K562 (cell line): ENCODE data around the gene MEAF6. TPM values are rescaled to one million over a fixed set of nuclear protein-coding genes. Genes with fewer than 3 reads are reported as not detected.
A peak's percentile ranks its signal among the peaks of the same experiment; 100 is the strongest.

Experiments
- ATF6 ChIP-seq: sonication (generic); formaldehyde crosslinking; IDR thresholded peaks from 2 replicates; pipeline ENCODE4 v1.4.0; 2020; ENCODE audit warnings: mild to moderate bottlenecking, missing genetic modification reagents
- CREB5 ChIP-seq: fragments of 250-450 bp; sonication (Bioruptor Pico); IDR thresholded peaks from 2 replicates; pipeline ENCODE4 v1.5.0; 2020; ENCODE audit warnings: mild to moderate bottlenecking
- CTBP1 ChIP-seq: fragments of 450-650 bp; IDR thresholded peaks from 2 replicates; pipeline ENCODE4 v1.6.1; 2016; ENCODE audit warnings: borderline replicate concordance
- DIDO1 ChIP-seq: fragments of 450-650 bp; IDR thresholded peaks from 2 replicates; pipeline ENCODE4 v1.6.1; 2016; ENCODE audit warnings: low read depth, missing biosample characterization, missing genetic modification characterization
- ETV1 ChIP-seq: fragments of 450-650 bp; conservative IDR thresholded peaks from 2 replicates; pipeline ENCODE4 v1.6.1; 2016; ENCODE audit warnings: missing genetic modification characterization, control low read depth, low read depth, missing compliant biosample characterization
- FIP1L1 ChIP-seq: fragments of 200-400 bp; formaldehyde crosslinking; IDR thresholded peaks from 2 replicates; pipeline ENCODE4 v1.6.1; 2018; ENCODE audit warnings: mild to moderate bottlenecking, low read depth, low read length; ENCODE audit not compliant: poor library complexity, severe bottlenecking
- HEY1 ChIP-seq: fragments of 250-450 bp; sonication (Bioruptor Pico); IDR thresholded peaks from 2 replicates; pipeline ENCODE4 v1.5.0; 2020; ENCODE audit warnings: mild to moderate bottlenecking, moderate library complexity, borderline replicate concordance
- HNRNPLL ChIP-seq: fragments of 200-400 bp; formaldehyde crosslinking; IDR thresholded peaks from 2 replicates; pipeline ENCODE4 v1.6.1; 2017; ENCODE audit warnings: low read length, low read depth, mild to moderate bottlenecking; ENCODE audit not compliant: poor library complexity, severe bottlenecking
- KDM1A ChIP-seq, 2 experiments: fragments of 450-650 bp; IDR thresholded peaks; 2 replicates each; pipeline ENCODE4 v1.6.1; 2016; ENCODE audit warnings: mild to moderate bottlenecking in 2 of 2
- MCM3 ChIP-seq: fragments of 450-650 bp; IDR thresholded peaks from 2 replicates; pipeline ENCODE4 v1.6.1; 2016
- MXI1 ChIP-seq: IDR thresholded peaks from 2 replicates; pipeline ENCODE4 v1.6.1; 2011; ENCODE audit warnings: low read depth, mild to moderate bottlenecking, improper control_type of control experiment, low read length
- MYNN ChIP-seq, 2 experiments: sonication (generic); formaldehyde crosslinking in 1 of 2; IDR thresholded peaks; 2 replicates each; pipeline versions ENCODE4 v1.5.0 to v1.6.1; 2016 to 2020; ENCODE audit warnings: antibody characterized with exemption in 1 of 2, missing genetic modification reagents in 1 of 2
- SMAD4 ChIP-seq: fragments of 250-450 bp; sonication (Bioruptor Pico); conservative IDR thresholded peaks from 2 replicates; pipeline ENCODE4 v1.8.0; 2021; ENCODE audit warnings: inconsistent platforms, mild to moderate bottlenecking, moderate library complexity
- ZBTB33 ChIP-seq: sonication (generic); formaldehyde crosslinking; IDR thresholded peaks from 2 replicates; pipeline ENCODE4 v1.8.1; 2023; ENCODE audit warnings: mild to moderate bottlenecking, missing genetic modification reagents
- ZBTB5 ChIP-seq: fragments of 450-650 bp; IDR thresholded peaks from 2 replicates; pipeline ENCODE4 v1.6.1; 2017; ENCODE audit warnings: antibody characterized with exemption
- ZFP36 ChIP-seq: fragments of 150-350 bp; IDR thresholded peaks from 2 replicates; pipeline ENCODE4 v1.6.1; 2018; ENCODE audit warnings: low read length, low read depth; ENCODE audit not compliant: partially characterized antibody
- ZNF395 ChIP-seq: fragments of 200-800 bp; sonication (Bioruptor generic); IDR thresholded peaks from 2 replicates; pipeline ENCODE4 v1.6.1; 2017; ENCODE audit warnings: missing genetic modification characterization, missing compliant biosample characterization
- ZNF644 ChIP-seq: fragments of 200-800 bp; sonication (Bioruptor generic); IDR thresholded peaks from 2 replicates; pipeline ENCODE4 v1.6.1; 2016; ENCODE audit warnings: low read depth, missing genetic modification characterization, missing compliant biosample characterization
- polyA plus RNA-seq, 8 experiments: library from polyadenylated mRNA; depleted of rRNA in 4 of 8; stranded (reverse) in 5 of 8; unstranded in 3 of 8; fragments of >200 nt; fragmentation: Nextera tagmentation in 2 of 8; fragmentation: Illumina TruSeq in 1 of 8; extraction: Ambion mirVana in 2 of 8; extraction: Trizol in 1 of 8; gene quantifications; 2 replicates each; pipeline versions ENCODE4 v1.2.1 to v1.2.3, GENCODE V29; 2011 to 2014; ENCODE audit warnings: inconsistent platforms in 1 of 8, missing spikeins in 1 of 8
- total RNA-seq, 7 experiments: library from RNA; depleted of rRNA in 6 of 7; stranded (reverse); fragments of >200 nt in 6 of 7; fragmentation: Illumina TruSeq in 2 of 7; extraction: Trizol in 2 of 7; gene quantifications; 2 replicates each; pipeline versions ENCODE4 v1.2.1 to v1.2.3, GENCODE V29; 2011 to 2021; ENCODE audit warnings: low replicate concordance in 1 of 7

MEAF6 gene
- total and polyA plus RNA-seq, 9 of the 15 experiments (the other 6 are each of a cell fraction or from before 2014, with no cell fraction given) = 55.0 to 151 (median 92.3) TPM

- TF ChIP-seq ZNF395 (CRISPR knock-in tag) = no peak
- no peak for TF ChIP-seq MXI1
- no peak for TF ChIP-seq HNRNPLL
- no peak for TF ChIP-seq DIDO1 (tag)
- no peak for TF ChIP-seq KDM1A (IDR thresholded peaks at IDR 0.05)
- no peak for TF ChIP-seq ATF6
- TF ChIP-seq ZBTB33 (CRISPR knock-in tag) = no peak
- no peak for TF ChIP-seq FIP1L1
- 0 out of 2 replicates have a peak, but pooled peaks have one; percentile 33 for TF ChIP-seq CTBP1
- TF ChIP-seq ZNF644 (tag) = no peak
- no peak for TF ChIP-seq ZBTB5
- TF ChIP-seq MCM3 = no peak
- peak; percentile 46 for TF ChIP-seq ZFP36
- TF ChIP-seq ETV1 (tag) = peak; percentile 44; the same call in 1 of the 2 replicates
- peak; percentile 70 for TF ChIP-seq SMAD4 (CRISPR knock-in tag)
- TF ChIP-seq CREB5 (CRISPR knock-in tag) = no peak
- no peak for TF ChIP-seq HEY1 (CRISPR knock-in tag)
- 0 out of 2 replicates have a peak, but pooled peaks have one; percentile 35 for TF ChIP-seq MYNN (IDR thresholded peaks at IDR 0.05)
- TF ChIP-seq MYNN (CRISPR knock-in tag; IDR thresholded peaks at IDR 0.05) = no peak
Observed at GRCh38 chr1:37471345-37472231, 43.0 kb downstream of the MEAF6 start (continued).
